A673 (cell line): ENCODE results near the gene ATP10B.

Experiments used
- EZH2 ChIP-seq: fragments of 200-600 bp; sonication (generic); IDR thresholded peaks from 2 replicates; pipeline ENCODE4 v1.6.1; 2017; ENCODE audit warnings: borderline replicate concordance, low read depth, mild to moderate bottlenecking, mixed read lengths, antibody characterized with exemption, low read length; ENCODE audit not compliant: poor library complexity, severe bottlenecking
- TF ChIP-seq, protein P1 (sequence below): fragments of 300-800, 200-600 bp; sonication (generic); conservative IDR thresholded peaks from 2 replicates; pipeline ENCODE4 v1.5.1; 2017; ENCODE audit warnings: low read depth, mild to moderate bottlenecking, antibody characterized with exemption, low read length, moderate library complexity, mixed read lengths

DNA sequence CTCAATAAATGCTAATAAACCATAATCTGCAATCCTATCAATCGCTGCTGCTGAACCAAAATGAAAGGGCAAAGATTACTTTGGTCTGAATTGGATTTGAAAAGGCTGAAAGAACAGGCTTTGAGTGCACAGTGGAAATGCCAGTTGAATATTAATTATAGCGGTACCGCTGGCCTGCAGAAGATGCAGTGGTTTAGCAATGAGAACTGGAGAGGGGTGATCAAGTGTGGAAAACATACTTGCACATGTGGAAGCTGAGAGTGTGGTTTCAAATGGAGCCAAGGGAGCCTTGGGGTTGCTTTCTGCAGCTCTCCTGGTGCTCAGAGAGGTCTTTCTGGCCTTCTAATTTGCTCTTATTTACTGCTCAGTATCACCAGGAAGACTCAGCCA is 296.4 kb downstream of the ATP10B start:
- TF ChIP-seq, protein P1, sequence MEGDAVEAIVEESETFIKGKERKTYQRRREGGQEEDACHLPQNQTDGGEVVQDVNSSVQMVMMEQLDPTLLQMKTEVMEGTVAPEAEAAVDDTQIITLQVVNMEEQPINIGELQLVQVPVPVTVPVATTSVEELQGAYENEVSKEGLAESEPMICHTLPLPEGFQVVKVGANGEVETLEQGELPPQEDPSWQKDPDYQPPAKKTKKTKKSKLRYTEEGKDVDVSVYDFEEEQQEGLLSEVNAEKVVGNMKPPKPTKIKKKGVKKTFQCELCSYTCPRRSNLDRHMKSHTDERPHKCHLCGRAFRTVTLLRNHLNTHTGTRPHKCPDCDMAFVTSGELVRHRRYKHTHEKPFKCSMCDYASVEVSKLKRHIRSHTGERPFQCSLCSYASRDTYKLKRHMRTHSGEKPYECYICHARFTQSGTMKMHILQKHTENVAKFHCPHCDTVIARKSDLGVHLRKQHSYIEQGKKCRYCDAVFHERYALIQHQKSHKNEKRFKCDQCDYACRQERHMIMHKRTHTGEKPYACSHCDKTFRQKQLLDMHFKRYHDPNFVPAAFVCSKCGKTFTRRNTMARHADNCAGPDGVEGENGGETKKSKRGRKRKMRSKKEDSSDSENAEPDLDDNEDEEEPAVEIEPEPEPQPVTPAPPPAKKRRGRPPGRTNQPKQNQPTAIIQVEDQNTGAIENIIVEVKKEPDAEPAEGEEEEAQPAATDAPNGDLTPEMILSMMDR, result no peak
- TF ChIP-seq EZH2, result no peak
